ENCODE data around the gene FRA10AC1.

- TF ChIP-seq EZH2phosphoT487 (IDR thresholded peaks at IDR 0.05; ENCODE audit: low read depth) (no peak), CTCF (IDR thresholded peaks at IDR 0.05; ENCODE audit: low read depth, low read length) (no peak)
Observed at GRCh38 chr10:93678386-93678785, 24.0 kb downstream of the FRA10AC1 start.

Data from OCI-LY3 (cell line).